Measurements from ENCODE around the gene HERC4.

DNA sequence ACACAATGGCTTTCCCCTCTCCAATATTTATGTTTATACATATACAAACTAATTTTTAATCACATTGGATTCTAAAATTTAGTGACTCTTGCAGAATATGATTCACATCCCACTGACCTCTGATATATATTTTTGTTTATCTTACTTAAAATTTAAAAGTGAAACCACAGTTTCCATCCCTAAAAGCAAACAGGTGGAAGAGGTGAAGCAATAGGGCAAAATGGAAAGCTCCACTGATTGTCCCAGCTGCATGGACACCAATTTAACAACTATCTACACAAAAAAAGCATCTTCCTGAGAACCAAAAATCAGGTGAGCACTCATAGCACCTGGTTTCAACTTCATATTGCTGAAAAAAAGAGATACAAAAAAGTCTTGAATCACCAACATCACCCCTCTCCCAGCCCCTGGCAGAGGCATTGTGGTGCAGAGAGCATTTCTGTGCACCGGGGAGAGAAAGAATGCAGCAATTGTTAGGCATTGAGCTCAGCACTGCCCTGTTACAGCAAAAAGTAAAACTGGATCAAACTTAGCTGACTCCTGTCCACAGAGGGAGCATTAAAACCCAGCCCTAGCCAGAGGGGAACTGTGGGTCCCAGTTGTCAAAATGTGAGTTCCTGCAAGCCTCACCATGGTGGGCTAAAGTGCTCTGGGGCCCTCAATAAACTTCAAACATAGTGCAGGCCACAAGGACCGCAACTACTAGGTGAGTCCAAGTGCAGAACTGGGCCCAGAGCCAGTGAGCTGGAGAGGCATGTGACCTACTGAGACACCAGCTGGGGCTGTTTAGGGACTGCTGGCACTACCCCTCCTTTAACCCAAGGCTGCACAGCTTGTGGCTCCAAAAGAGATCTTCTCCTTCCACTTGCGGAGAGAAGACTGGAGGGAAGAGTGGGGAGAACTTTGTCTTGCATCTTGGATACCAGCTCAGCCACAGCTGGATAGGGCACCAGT, 98.5 kb downstream of the HERC4 start:
- TF ChIP-seq, protein P1, sequence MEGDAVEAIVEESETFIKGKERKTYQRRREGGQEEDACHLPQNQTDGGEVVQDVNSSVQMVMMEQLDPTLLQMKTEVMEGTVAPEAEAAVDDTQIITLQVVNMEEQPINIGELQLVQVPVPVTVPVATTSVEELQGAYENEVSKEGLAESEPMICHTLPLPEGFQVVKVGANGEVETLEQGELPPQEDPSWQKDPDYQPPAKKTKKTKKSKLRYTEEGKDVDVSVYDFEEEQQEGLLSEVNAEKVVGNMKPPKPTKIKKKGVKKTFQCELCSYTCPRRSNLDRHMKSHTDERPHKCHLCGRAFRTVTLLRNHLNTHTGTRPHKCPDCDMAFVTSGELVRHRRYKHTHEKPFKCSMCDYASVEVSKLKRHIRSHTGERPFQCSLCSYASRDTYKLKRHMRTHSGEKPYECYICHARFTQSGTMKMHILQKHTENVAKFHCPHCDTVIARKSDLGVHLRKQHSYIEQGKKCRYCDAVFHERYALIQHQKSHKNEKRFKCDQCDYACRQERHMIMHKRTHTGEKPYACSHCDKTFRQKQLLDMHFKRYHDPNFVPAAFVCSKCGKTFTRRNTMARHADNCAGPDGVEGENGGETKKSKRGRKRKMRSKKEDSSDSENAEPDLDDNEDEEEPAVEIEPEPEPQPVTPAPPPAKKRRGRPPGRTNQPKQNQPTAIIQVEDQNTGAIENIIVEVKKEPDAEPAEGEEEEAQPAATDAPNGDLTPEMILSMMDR (conservative IDR thresholded peaks at IDR 0.05 in 1 of 2, IDR thresholded peaks at IDR 0.05 in 1 of 2; ENCODE audit: low read depth in 1 of 2, low read length in 2 of 2), result no peak
- TF ChIP-seq EZH2 (IDR thresholded peaks at IDR 0.05; ENCODE audit: low read length, missing control alignments), result no peak

All from fibroblast of lung (primary cell).